ENCODE data around the gene TSPOAP1. TPM values are rescaled to one million over a fixed set of nuclear protein-coding genes. Genes with fewer than 3 reads are reported as not detected.

Gene TSPOAP1
- total and polyA plus RNA-seq, 3 donors from 2014 or later, result 7.2 to 13.0 (median 8.2) TPM

DNA sequence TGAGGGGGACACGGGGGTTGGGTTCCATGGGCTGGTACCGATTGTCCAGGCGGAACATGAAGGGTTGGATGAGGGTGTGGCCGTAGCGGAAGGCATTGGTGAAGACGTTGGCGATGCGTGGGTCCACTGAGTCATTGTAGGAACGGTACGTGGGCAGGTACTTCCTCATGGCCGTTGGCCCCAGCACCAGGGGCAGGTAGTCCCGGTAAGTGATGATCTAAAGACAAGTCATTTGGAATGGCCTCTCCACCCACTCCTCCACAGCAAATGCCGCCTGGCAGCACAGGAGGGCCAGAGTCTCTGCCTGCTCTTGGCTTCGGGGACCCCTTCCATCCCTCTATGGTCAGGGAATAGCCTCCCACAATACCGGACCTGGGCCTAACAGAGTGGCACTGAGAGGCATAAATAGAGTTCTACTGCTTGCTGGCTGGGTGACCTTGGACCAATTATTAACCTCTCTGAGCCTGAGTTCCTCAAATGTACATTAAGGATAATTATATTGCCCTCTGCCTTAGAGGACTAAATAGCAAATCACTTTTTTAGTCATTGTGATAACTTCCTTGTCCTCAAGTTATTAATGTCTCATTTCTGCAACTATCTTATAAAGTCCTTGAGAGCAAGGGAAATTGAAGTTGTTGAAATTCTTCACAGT is 55.0 kb downstream of the TSPOAP1 start:
- DNase-seq, result no peak
- TF ChIP-seq, protein P1, sequence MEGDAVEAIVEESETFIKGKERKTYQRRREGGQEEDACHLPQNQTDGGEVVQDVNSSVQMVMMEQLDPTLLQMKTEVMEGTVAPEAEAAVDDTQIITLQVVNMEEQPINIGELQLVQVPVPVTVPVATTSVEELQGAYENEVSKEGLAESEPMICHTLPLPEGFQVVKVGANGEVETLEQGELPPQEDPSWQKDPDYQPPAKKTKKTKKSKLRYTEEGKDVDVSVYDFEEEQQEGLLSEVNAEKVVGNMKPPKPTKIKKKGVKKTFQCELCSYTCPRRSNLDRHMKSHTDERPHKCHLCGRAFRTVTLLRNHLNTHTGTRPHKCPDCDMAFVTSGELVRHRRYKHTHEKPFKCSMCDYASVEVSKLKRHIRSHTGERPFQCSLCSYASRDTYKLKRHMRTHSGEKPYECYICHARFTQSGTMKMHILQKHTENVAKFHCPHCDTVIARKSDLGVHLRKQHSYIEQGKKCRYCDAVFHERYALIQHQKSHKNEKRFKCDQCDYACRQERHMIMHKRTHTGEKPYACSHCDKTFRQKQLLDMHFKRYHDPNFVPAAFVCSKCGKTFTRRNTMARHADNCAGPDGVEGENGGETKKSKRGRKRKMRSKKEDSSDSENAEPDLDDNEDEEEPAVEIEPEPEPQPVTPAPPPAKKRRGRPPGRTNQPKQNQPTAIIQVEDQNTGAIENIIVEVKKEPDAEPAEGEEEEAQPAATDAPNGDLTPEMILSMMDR (IDR thresholded peaks at IDR 0.05), result no peak
- TF ChIP-seq POLR2A (IDR thresholded peaks at IDR 0.05), result no peak
- Histone ChIP-seq H3K9me3 (no peaks in the 10 kb centered on the region), H3K36me3 (ENCODE audit: low read depth, missing control alignments) (no peaks in the 10 kb centered on the region), H3K4me3 (no peak overlapping the region), H3K4me1 (no peaks in the 10 kb centered on the region), H3K27ac (no peak overlapping the region), H3K27me3 (no peaks in the 10 kb centered on the region)
- intact Hi-C loops (cut with DNase I; ENCODE audit: low total_unique reads), result no loop called here
- WGBS, 2 donors, result 74 to 83% methylated on average over 9 to 15 of the region's 15 CpGs

DNA sequence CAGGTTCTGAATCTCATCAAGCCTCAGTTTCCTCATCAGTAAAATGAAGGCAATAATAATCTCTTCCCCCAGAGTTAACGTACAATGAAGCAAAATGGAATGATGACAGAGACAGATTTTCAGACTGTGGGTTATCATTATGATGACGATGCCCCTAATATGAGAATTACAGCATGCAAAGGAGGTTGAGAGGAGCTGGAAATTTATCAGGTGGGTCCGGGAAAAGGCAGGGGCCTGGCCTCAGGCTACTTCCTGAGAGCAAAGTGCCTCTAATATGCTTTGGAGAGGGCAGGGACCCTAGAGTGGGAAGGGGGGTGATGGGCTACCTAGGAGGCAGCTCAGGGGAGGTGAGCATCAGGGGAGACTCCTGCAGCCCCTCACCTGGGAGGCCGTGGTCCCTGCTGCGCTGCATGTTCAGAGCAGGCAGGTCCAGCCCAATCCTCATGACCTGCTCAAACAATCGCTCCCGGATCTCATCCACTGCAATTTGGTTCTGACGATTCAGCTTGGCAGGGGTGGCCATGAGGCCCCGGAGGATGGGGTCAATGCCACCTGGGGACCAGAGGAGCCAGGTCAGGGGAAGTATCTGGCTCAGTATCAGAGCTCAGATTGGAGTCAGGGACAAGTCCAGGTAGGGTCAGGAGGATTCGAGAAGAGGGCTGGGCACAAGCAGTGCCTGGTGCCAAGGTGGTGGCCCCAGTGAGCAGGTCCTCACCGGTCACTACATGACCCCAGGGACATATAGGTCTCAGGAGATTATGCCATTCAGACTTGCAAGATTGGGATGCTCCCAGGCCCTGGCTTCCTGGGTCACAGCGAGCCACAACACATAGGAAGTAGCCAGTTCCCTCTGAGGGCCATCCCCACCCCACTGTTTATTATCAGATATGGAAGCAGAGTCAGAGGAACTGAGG is 56.0 kb downstream of the TSPOAP1 start:
- intact Hi-C loops (cut with DNase I; ENCODE audit: low total_unique reads), result no loop called here
- Histone ChIP-seq H3K27ac (no peak overlapping the region), H3K27me3 (no peaks in the 10 kb centered on the region), H3K36me3 (ENCODE audit: low read depth, missing control alignments) (no peaks in the 10 kb centered on the region), H3K9me3 (no peaks in the 10 kb centered on the region), H3K4me3 (no peak overlapping the region), H3K4me1 (no peaks in the 10 kb centered on the region)
- 90 to 95% methylated on average over 7 to 12 of the region's 12 CpGs for WGBS, 2 donors
- DNase-seq, result no peak
- TF ChIP-seq, protein P1 (IDR thresholded peaks at IDR 0.05), result no peak
- no peak for TF ChIP-seq POLR2A (IDR thresholded peaks at IDR 0.05)

DNA sequence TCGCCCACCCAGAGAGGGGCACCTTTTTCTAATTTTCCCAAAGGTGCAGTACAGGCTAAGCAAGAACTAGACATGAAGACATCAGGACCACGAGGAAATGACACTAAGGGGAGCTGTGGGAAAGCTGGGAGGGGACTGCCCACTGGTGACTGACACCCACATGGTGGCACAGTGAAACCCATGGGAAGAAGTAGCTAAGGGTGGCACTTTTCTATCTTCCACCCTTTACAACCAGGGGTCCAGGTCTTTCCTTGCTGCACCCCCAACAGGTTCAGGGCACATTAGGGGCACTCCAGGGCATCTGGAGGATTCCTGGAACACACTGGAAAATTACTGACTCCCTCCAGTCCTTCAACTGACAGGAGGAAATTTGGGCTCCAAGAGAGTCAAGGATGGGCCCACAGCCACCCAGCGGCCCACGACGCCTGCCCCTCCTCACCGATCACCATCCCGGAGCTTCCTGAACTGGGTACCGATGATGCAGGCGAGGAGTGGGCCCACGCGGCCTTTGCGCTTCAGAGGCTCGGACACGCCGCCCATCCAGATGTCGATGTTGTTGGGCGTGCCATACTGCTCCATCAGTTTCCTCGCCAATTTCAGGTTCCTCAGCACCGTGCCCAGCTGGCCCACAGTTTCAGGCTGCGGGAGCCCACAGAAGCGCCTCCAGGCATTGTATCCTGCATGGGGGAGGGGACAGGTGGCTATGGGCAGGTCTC is 57.2 kb downstream of the TSPOAP1 start:
- WGBS, 2 donors, result 95 to 96% methylated on average over 19 to 20 of the region's 21 CpGs
- DNase-seq, result no peak

DNA sequence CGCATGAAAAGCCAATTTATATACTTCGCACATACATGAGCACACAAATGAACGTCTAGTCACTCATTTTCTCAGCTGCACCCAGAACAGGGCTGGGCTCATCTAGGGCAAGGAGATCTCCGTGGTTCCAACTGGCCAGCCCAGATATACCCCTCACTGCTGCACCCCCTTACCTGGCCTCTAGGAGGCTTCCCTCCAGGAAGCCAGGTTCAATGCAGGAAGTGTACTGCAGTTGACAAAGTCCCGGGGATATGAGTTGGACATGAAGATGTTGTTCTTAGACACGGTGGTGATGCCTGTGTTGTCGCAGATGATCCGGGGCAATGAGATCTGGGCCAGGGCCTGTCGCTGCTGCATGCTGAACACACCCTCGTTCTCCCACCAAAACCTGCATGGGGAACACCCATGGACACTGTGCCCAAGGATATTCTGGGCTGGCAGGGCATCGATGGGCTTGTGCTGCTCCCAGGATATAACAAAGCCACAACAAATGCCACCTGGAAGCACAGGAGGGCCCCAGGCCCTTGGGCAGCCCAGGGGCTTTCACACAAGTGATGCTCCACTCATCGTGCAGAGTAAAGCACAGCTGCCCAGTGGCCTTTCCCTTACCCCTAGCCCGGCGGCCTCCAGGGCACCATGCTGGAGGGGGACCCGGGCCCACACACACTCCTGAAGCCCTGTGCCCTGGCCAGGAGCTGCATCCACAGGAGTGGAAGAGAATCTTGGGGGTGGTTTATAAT is 57.9 kb downstream of the TSPOAP1 start:
- intact Hi-C loops (cut with DNase I; ENCODE audit: low total_unique reads), result no loop called here
- no peaks in the 10 kb centered on the region for H3K27me3 ChIP-seq
- TF ChIP-seq POLR2A (IDR thresholded peaks at IDR 0.05), result no peak
- TF ChIP-seq, protein P1 (IDR thresholded peaks at IDR 0.05), result no peak
- H3K27ac ChIP-seq, result no peak overlapping the region
- no peaks in the 10 kb centered on the region for H3K4me1 ChIP-seq
- 86 to 89% methylated on average over 5 to 15 of the region's 15 CpGs for WGBS, 2 donors
- H3K9me3 ChIP-seq, result no peaks in the 10 kb centered on the region
- H3K4me3 ChIP-seq, result no peak overlapping the region
- H3K36me3 ChIP-seq (ENCODE audit: low read depth, missing control alignments), result no peaks in the 10 kb centered on the region
- no peak for DNase-seq

More for the DNA sequence above, 57.2 kb downstream of the TSPOAP1 start:
- H3K36me3 ChIP-seq (ENCODE audit: low read depth, missing control alignments), result no peaks in the 10 kb centered on the region
- intact Hi-C loops (cut with DNase I; ENCODE audit: low total_unique reads), result no loop called here
- H3K27ac ChIP-seq, result no peak overlapping the region
- H3K4me1 ChIP-seq, result no peaks in the 10 kb centered on the region
- TF ChIP-seq POLR2A (IDR thresholded peaks at IDR 0.05), result no peak
- TF ChIP-seq, protein P1 (IDR thresholded peaks at IDR 0.05), result no peak
- H3K27me3 ChIP-seq, result no peaks in the 10 kb centered on the region
- no peak overlapping the region for H3K4me3 ChIP-seq
- H3K9me3 ChIP-seq, result no peaks in the 10 kb centered on the region

Measured in testis (tissue), 3 donors.